DLD1 (cell line): ENCODE measurements around the gene TTYH2.

Source experiments
- in situ Hi-C: cut with HindIII; loops from 2 replicates; pipeline ENCODE4 v1.10.0; 2017; ENCODE audit warnings: low sequenced_read_pairs

The TTYH2 gene

DNA sequence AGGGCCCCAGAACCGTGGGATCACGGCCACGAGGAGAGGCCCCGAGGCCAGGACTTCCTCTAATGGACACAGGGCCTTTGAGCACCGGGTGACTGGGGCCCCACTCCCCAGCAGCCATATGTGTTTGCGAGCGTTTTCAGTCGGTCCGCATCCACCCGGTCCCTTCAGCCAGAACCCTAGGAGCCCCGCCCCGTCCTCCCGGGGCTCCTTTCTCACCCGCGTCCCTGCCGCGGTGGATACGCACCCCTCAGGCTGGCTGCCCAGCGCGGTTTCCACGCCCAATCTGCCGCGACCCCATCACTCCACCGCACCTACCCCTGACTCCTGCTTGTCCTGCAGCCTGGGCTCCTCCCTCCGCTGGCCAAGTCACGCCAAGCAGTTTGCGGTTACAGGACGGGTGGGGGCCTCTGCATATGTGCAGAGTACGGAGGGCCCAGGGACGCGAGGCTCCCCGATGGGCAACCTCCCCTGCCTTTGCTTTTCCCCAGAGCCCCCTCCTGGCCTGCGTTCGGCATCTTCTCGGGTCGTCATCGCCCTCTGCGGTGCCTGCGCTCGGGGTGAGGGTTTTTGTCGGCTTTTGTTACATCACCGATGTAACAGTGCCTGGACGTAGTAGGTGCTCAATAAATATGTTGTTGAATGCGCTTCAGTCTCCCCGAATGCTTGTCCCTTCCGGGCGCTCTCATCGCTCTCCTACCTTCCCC, 1.0 kb upstream of the TTYH2 start:
- in situ Hi-C loops = no loop called here

DNA sequence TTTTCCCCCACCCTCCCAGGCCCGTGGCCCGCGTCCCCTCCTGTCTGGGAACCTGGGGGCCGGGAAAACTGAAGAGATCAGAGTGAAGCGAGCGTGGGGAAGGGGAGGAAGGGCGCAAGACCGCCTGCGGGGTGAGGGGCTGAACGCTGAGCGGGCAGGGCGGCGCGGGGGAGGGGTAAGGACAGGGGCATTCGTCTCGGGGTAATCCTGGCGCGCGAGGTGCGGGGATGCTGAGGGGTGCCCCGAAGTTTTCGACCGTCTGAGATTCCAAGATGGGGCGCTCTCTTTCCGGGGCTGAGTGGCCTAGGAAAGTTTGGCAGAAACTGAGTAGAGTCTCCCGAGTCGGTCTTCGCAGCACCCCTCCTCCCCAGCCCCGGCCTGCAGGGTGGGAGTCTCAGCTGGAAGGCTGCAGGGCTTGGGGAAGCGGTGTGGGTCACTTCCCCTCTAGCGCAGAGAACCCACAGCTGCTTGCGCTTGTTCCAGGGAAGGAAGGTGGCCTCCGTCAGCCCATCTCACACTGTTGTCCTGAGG, 555 bp downstream of the TTYH2 start:
- in situ Hi-C loops = no loop called here

DNA sequence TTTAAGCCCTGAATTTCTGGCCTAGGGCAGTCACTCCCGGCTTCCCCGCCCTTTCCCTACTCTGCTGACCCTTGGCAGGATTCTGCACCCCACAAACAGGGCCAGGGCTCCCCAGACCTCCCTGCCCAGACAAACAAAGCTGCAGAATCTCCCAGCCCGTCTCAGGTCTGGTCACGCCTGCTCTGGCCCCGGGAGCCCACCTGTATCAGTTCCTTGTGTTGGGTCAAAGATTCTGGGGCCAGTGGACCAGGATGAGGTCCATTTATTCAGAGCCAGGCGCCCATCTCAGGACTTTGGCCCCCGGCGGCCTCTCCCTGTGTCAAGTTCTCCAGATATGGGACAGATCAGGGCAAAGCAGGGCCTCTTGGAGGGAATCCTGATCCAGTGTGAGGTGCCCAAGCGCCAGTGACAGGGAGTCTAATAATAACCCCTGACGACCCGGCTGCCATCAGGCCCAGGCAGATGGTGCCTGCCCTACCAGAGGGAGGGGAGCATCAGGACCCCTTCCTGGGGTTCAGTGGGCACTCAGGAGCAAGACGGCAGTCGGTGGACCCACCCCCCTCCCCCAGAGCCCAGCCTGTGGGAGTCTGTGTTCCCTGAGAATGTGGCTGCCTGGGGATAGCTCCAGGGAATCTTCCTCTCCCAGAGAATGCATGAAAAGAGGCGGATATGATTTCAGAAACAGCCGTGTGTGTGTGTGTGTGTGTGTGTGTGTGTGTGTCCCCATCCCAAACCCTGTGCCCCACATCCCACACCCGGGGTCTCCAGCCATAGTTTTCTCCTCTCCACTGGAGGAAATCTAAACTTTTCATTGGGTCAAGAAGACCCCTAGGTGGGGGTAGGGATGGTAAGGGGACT, 1.3 kb downstream of the TTYH2 start:
- in situ Hi-C loops = no loop called here

DNA sequence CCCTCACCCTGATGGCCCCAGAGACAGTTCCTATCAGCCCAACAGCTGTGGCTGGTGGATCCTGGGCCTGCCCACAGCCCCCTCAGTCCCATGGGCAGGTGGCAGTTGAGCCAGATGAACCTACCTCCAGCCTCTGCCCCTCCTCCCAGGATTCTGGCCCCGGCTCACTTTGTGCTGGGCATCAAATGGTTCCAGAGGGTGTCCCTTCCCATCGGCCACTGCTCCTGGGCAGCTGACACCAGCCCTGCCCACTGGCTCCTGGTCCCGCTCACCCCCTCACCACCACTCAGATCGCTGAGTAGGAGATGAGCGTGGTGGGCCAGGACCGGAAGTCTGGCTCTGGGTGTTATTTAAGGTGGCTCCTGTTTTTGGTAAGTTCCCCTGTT, 2.0 kb downstream of the TTYH2 start:
- in situ Hi-C loops = no loop called here

DNA sequence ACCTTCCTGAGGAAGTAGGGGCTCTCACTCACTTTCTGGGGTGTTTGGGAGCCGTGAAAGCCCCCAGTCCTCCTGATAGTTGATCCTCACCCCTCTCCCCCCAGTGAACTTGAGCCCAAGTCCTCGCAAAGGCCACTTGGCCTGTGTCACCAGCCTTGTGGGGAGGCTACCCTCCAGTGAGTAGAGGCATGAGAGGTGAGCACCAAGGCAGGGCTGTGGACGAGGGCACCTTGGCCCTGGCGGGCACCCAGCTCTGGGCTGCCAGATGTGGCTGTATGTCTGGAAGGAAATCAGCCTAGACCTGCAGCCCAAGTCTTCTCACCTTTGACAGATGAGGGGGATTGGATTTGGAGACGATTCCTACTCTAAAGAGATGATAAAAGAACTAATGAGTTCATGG, 3.1 kb downstream of the TTYH2 start:
- in situ Hi-C loops = no loop called here

DNA sequence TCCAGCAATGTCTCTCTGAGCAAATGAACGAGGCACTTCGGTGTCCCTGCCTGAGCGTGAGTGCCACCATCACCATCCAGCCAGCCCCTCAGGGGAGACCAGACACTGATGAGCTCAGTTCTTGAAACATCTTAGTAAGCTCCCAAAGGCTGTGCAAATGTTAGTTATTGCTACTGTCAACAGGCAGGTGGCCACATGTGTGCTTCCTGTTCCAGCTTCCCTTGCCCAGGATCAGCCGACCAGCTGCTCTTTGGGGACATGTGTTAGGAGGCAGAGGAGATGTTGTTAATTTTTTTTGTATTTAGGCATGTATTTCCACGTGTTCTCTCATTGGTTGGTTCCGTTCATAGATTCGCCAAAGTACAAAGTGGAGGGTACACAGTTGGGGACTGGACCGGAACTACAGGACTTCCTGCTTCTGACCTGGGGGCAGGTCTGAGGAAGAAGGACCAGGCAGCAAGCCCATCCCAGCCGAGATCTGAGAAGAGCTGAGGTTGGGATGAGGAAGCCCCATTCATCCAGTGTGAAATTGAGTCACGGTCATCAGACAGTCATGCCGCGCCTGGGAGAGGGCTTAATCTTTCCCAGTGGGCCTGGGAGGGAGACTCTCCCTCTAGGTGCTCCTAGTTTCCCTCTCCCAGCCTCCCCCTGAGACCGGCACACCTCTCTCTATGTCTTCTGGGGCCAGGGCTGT, 3.8 kb downstream of the TTYH2 start:
- in situ Hi-C loops = no loop called here

GRCh38 chr17:74217888-74218287, 4.5 kb downstream of the TTYH2 start:
- in situ Hi-C loops = no loop called here

- in situ Hi-C loops = no loop called here
Observed at GRCh38 chr17:74218436-74218835, 5.1 kb downstream of the TTYH2 start.

DNA sequence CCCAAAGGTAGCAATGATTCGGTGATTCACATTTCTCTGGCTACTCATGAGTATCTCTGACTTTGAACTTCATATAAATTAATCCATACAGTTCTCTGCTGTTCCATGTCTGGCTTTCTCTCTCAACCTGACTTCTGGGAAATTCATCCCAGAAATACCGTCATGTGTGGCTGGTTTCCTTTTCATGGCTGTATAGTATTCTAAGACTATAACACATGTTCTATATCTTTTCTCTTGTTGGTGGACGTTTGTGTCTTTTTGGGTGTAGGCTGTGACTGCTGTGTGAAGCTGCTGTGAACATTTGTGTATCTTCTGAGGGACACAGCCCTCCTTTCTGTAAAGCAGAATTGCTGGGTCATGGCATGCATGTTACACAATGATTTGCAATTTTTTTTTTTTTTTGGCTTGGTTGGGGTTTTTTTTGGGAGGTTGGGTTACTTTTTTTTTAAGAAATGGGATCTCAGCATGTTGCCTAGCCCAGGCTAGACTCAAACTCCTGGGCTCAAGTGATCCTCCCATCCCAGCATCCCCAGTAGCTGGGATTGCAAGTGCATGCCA, 6.3 kb downstream of the TTYH2 start:
- in situ Hi-C loops = no loop called here

- in situ Hi-C loops = no loop called here
Observed at GRCh38 chr17:74220219-74220618, 6.8 kb downstream of the TTYH2 start.

DNA sequence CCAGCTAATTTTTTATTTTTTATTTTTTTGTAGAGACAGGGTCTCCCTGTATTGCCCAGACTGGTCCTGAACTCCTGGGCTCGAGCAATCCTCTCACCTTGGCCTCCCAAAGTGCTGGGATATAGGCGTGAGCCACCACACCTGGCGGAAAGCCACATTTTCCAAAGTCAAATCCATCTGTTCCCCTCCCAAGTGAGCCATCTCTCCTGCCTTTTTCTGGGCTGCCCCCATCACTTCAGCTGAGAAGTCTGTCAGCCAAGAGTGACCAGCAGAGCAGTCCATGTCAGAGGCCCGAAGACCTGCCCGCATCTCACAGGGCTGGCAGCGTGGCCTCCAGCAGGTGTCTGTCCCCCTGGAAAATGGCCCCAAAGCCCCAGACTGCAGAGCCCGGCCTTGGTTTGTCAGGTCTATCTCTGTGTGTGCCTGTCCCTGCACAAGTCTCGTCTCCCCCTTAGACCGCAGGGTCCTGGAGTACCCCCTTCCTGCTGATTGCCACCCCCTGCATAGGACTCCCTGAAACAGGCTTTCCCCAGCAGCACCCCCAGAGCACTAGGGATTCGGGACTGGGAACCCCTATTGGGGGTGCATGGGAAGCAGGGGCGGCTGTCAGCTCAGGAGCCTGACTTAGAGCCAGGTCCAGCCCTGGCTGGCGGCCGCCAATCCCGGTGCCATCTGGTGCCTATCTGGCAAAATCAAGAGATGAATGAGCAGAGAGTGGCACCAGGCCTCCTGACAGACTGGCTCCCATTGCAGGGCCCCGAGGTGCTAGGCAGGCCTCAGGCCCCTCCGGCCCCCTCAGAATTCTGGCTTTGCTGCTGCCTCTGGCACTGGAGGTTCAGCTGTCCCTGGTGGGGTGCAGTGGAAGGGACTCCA, 7.8 kb downstream of the TTYH2 start:
- in situ Hi-C loops = no loop called here

DNA sequence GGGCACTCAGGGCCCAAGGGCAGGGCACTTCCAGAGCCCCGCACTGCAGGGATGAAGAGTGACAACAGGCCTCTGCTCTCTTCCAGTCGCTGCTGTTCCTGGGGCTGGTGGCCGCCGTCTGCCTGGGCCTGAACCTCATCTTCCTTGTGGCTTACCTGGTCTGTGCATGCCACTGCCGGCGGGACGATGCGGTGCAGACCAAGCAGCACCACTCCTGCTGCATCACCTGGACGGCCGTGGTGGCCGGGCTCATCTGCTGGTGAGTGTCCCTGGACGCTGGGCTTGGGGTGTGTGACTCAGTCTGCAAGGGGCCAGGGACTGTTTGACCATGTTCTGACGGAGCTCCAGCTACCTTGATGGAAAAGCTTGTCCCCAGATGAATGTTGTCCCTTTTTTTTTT, 9.0 kb downstream of the TTYH2 start:
- in situ Hi-C loops = no loop called here

GRCh38 chr17:74223901-74224300, 10.5 kb downstream of the TTYH2 start:
- in situ Hi-C loops = no loop called here

GRCh38 chr17:74224959-74225725, 11.8 kb downstream of the TTYH2 start:
- in situ Hi-C loops = no loop called here

GRCh38 chr17:74226252-74226651, 12.9 kb downstream of the TTYH2 start:
- in situ Hi-C loops = no loop called here

GRCh38 chr17:74227271-74228080, 14.1 kb downstream of the TTYH2 start:
- in situ Hi-C loops = no loop called here

- in situ Hi-C loops = no loop called here
Observed at GRCh38 chr17:74228306-74228978, 15.1 kb downstream of the TTYH2 start.

DNA sequence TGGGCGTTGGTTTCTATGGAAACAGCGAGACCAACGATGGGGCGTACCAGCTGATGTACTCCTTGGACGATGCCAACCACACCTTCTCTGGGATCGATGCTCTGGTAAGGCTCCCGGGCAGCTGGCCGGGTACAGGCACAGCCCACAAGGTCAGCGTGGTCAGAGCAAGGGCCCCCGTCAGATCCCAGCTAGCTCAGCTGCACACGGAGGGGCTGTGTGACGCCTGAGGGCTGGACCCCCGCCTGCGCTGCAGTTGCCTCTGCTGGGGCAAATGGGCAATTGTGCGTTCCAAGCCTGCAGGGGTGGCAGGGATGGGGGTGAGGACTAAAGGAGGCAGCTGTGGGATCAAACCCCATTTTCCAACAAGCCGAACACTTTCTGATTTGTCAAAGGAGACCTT, 17.5 kb downstream of the TTYH2 start:
- in situ Hi-C loops = loop anchor here (10.0 kb wide), 1 partner anchor 74 kb away; no protein-coding TSS in a partner anchor
